Heart right ventricle (tissue), 16 donors: ENCODE results near the gene IFNA14. TPM values are rescaled to one million over a fixed set of nuclear protein-coding genes. Genes with fewer than 3 reads are reported as not detected.
"Not testable (repeated sequence)": the region's sequence is repeated elsewhere in the genome, so short reads cannot be mapped to it uniquely, and the experiment has no call there.

Source experiments
- ATAC-seq, 8 donors: fragments of 200-7000 bp; cut with Tn5 transposase; one replicate each; pipeline ENCODE4 v1.9.1; 2020; ENCODE audit warnings: mild to moderate bottlenecking in 8 of 8, moderate library complexity in 8 of 8, moderate number of reproducible peaks in 1 of 8
- DNase-seq, 2 donors: peaks; one replicate each; pipeline ENCODE4 v3.0.0-alpha.2; 2020
- H3K27ac ChIP-seq, 10 donors: fragments of 200-600 bp; sonication (generic) in 2 of 10; one replicate each; pipeline versions ENCODE4 v1.5.0 to v1.8.0; 2020 to 2022; ENCODE audit warnings: mild to moderate bottlenecking in 3 of 10
- H3K27me3 ChIP-seq, 7 donors: fragments of 200-600 bp; one replicate each; pipeline ENCODE4 v1.8.0; 2021 to 2022; ENCODE audit warnings: mild to moderate bottlenecking in 2 of 7
- H3K36me3 ChIP-seq, 9 donors: fragments of 200-600 bp; sonication (generic) in 1 of 9; one replicate each; pipeline versions ENCODE4 v1.5.0 to v1.8.0; 2020 to 2022; ENCODE audit warnings: mild to moderate bottlenecking in 2 of 9
- H3K4me1 ChIP-seq, 9 donors: fragments of 200-600 bp; sonication (generic) in 1 of 9; one replicate each; pipeline versions ENCODE4 v1.5.0 to v1.8.0; 2020 to 2022; ENCODE audit warnings: mild to moderate bottlenecking in 4 of 9
- H3K4me3 ChIP-seq, 10 donors: fragments of 200-600 bp; sonication (generic) in 2 of 10; one replicate each; pipeline versions ENCODE4 v1.5.0 to v1.8.0; 2020 to 2022; ENCODE audit warnings: mild to moderate bottlenecking in 7 of 10, moderate library complexity in 2 of 10
- H3K9me3 ChIP-seq, 11 donors: fragments of 200-600 bp in 10 of 11; sonication (generic) in 2 of 11; one replicate each; pipeline versions ENCODE4 v1.5.0 to v1.8.0; 2013 to 2022; ENCODE audit warnings: mild to moderate bottlenecking in 2 of 11, control low read depth in 1 of 11, moderate library complexity in 1 of 11
- CTCF ChIP-seq, 9 donors: fragments of 200-600 bp; sonication (generic) in 2 of 9; IDR thresholded peaks; one replicate each; pipeline versions ENCODE4 v1.5.0 to v1.8.0; 2021 to 2022; ENCODE audit warnings: antibody characterized with exemption in 9 of 9, mild to moderate bottlenecking in 5 of 9, moderate library complexity in 1 of 9
- WGBS, 2 donors: extraction: QIAGEN DNeasy Blood & Tissue Kit; methylation state at CpG; one replicate each; pipeline ENCODE4 v1.1.7; 2013; ENCODE audit warnings: inconsistent platforms in 1 of 2; 5-methylcytosine and 5-hydroxymethylcytosine counted together
- intact Hi-C, 10 donors: fragments of 100-400 bp; cut with DNase I; formaldehyde crosslinking; loops; one replicate each; pipeline versions ENCODE4 v1.11.1 to v1.14.2; 2022
- polyA plus RNA-seq, 2 donors: library from polyadenylated mRNA; stranded (reverse); fragments of 200-250 nt; gene quantifications; one replicate each; pipeline ENCODE4 v1.2.3, GENCODE V29; 2013
- total RNA-seq, 10 donors: library from RNA; stranded (reverse); fragmentation: NEBNext Ultra II Directional in 3 of 10; extraction: Animal tissue kit (Norgen Biotek cat#: 25700) in 3 of 10; gene quantifications; one replicate each; pipeline versions ENCODE4 v1.2.1 to v1.2.4, GENCODE V29; 2021 to 2023
- donor health status: Arrhythmogenic right ventricular cardiomyopathy.
- donor health status: ischemic (EF 13 %, LVEDD 7.1; RV severe dilation, severe dysfunction).
- donor health status: healthy with polysubstance abuse.
- donor health status: DM: no; HTN: yes; CAD: no.
- donor health status: DM: no; HTN: no; CAD: no.
- donor health status: ischemic (EF 25% LVEDD 6.9; RV normal size, moderate dysfunction).
- donor health status: ischemic (EF 25% LVEDD 5.7; RV mildly dilated, moderate dysfunction).
- donor health status: healthy.
- donor health status: DM: yes; HTN: yes; CAD: no.
- donor health status: Ischemic cardiomyopathy.
- donor health status: ischemic (EF 35%, LVEDD 5.7; RV mildly dilated, moderate dysfunction).
- donor health status: nonischemic (EF 11% LVEDD 7.7; RV severe dilation, severe dysfunction).
- donor health status: DM: yes; HTN: yes; CAD: no.
- donor health status: PGD.
- donor health status: ischemic (EF 29% LVEDD 5.4; RV normal size, mild dysfunction).
- donor health status: nonischemic (EF 23%, LVEDD 6.1; RV moderate dilation, normal function).

IFNA14 gene
- total and polyA plus RNA-seq, 12 donors = not detected

- no peaks in the 10 kb centered on the region for H3K9me3 ChIP-seq
- no peak for ATAC-seq
- no peak for TF ChIP-seq CTCF (IDR thresholded peaks at IDR 0.05)
- WGBS, 2 donors = 76 to 79% methylated on average over 4 of the region's 4 CpGs
- intact Hi-C loops = loop anchor here in 2 of 10 donors (10.0 kb wide), 2 partner anchors 551 to 561 kb away; no protein-coding TSS in a partner anchor
- peaks cover 0 to 9% (median 0%) of the 10 kb centered on the region in 7 donors for H3K27me3 ChIP-seq
- no peak for DNase-seq
- no peaks in the 10 kb centered on the region for H3K4me1 ChIP-seq
- no peak overlapping the region for H3K4me3 ChIP-seq
- no peak overlapping the region for H3K27ac ChIP-seq
- no peaks in the 10 kb centered on the region for H3K36me3 ChIP-seq
These were observed 5.6 kb downstream of the IFNA14 start for GRCh38 chr9:21234153-21234687.

- H3K36me3 ChIP-seq = no peaks in the 10 kb centered on the region
- TF ChIP-seq CTCF (IDR thresholded peaks at IDR 0.05) = no peak
- no peak overlapping the region for H3K27ac ChIP-seq
- WGBS, 2 donors = 86 to 88% methylated on average over 2 of the region's 2 CpGs
- intact Hi-C loops = loop anchor here in 2 of 10 donors (10.0 kb wide), 2 partner anchors 552 to 562 kb away; no protein-coding TSS in a partner anchor
- no peak for ATAC-seq
- no peak for DNase-seq
- H3K9me3 ChIP-seq = no peaks in the 10 kb centered on the region
- no peaks in the 10 kb centered on the region for H3K4me1 ChIP-seq
- H3K27me3 ChIP-seq = peaks cover 0 to 7% (median 0%) of the 10 kb centered on the region in 7 donors
- H3K4me3 ChIP-seq = no peak overlapping the region
These were observed 6.5 kb downstream of the IFNA14 start for GRCh38 chr9:21233258-21233657.

- H3K27ac ChIP-seq = no peak within 1 kb of the TSS
- H3K36me3 ChIP-seq = no peaks in the 10 kb centered on the region
- no peaks in the 10 kb centered on the region for H3K9me3 ChIP-seq
- intact Hi-C loops = no loop called here
- no peak for TF ChIP-seq CTCF (IDR thresholded peaks at IDR 0.05)
- no peak for ATAC-seq
- WGBS, 2 donors = 60 to 81% methylated on average over 2 of the region's 2 CpGs
- H3K4me3 ChIP-seq = no peak within 1 kb of the TSS
- no peak for DNase-seq
- H3K4me1 ChIP-seq = no peaks in the 10 kb centered on the region
- no peaks in the 10 kb centered on the region for H3K27me3 ChIP-seq
These were observed 11.7 kb downstream of the IFNA14 start, which contains the start of gene IFNA17 for GRCh38 chr9:21228122-21228521. Gene IFNA17, minus strand, starts transcription at chr9:21228222. Its CDS starts 49 bp downstream, at chr9:21228173.

- intact Hi-C loops = loop anchor here in 1 of 10 donors (10.0 kb wide), 1 partner anchor 62 kb away; no protein-coding TSS in a partner anchor
- H3K4me3 ChIP-seq, H3K27me3 ChIP-seq, H3K36me3 ChIP-seq, ATAC-seq, H3K4me1 ChIP-seq, H3K27ac ChIP-seq, H3K9me3 ChIP-seq, DNase-seq: not testable (repeated sequence)
- WGBS, 2 donors = 80 to 89% methylated on average over 1 of the region's 1 CpG
These were observed 22.6 kb downstream of the IFNA14 start, which contains the start of gene IFNA16 for GRCh38 chr9:21217211-21217610. Gene IFNA16, minus strand, starts transcription at chr9:21217311. Its CDS starts 6 bp downstream, at chr9:21217305.
